GM19099 (cell line): ENCODE results near the gene NR4A1.

Source experiments
- POLR2A ChIP-seq: IDR thresholded peaks from 3 replicates; pipeline ENCODE4 v1.6.1; 2011; ENCODE audit warnings: low read depth; ENCODE audit not compliant: insufficient read length; ENCODE audit errors: extremely low read depth

The NR4A1 gene

GRCh38 chr12:52045794-52046199, 5.4 kb upstream of the NR4A1 start:
- no peak for TF ChIP-seq POLR2A

- TF ChIP-seq POLR2A = no peak
Measured at GRCh38 chr12:52046859-52047258, 4.4 kb upstream of the NR4A1 start.

GRCh38 chr12:52049286-52049685, 2.0 kb upstream of the NR4A1 start:
- TF ChIP-seq POLR2A = no peak

GRCh38 chr12:52049688-52050087, 1.6 kb upstream of the NR4A1 start:
- no peak for TF ChIP-seq POLR2A

- TF ChIP-seq POLR2A = no peak
Measured at GRCh38 chr12:52050116-52050757, 1.0 kb upstream of the NR4A1 start.

GRCh38 chr12:52052468-52053186, 1.4 kb downstream of the NR4A1 start:
- no peak for TF ChIP-seq POLR2A

GRCh38 chr12:52053536-52054209, 2.4 kb downstream of the NR4A1 start:
- TF ChIP-seq POLR2A = no peak

GRCh38 chr12:52054231-52054832, 3.1 kb downstream of the NR4A1 start:
- no peak for TF ChIP-seq POLR2A

GRCh38 chr12:52054833-52055730, 3.8 kb downstream of the NR4A1 start:
- TF ChIP-seq POLR2A = no peak

GRCh38 chr12:52055731-52056711, 4.8 kb downstream of the NR4A1 start:
- no peak for TF ChIP-seq POLR2A

GRCh38 chr12:52056801-52057637, 5.8 kb downstream of the NR4A1 start:
- TF ChIP-seq POLR2A = no peak
